NOMO-1 (cell line): Measurements from ENCODE around the gene CLK3.
A peak's percentile ranks its signal among the peaks of the same experiment; 100 is the strongest.

Source experiments
- DNase-seq, 2 experiments: peaks; one replicate each; lab custom pipeline; 2025; ENCODE audit not compliant: unreplicated experiment in 2 of 2; lab: John Stamatoyannopoulos, UW

CLK3 gene

GRCh38 chr15:74603026-74603788 is 12.4 kb upstream of the CLK3 start:
- DNase-seq: no peak

- DNase-seq: no peak
Measured at GRCh38 chr15:74603789-74604705, 11.6 kb upstream of the CLK3 start.

- no peak for DNase-seq
Measured at GRCh38 chr15:74604983-74605794, 10.4 kb upstream of the CLK3 start.

DNA sequence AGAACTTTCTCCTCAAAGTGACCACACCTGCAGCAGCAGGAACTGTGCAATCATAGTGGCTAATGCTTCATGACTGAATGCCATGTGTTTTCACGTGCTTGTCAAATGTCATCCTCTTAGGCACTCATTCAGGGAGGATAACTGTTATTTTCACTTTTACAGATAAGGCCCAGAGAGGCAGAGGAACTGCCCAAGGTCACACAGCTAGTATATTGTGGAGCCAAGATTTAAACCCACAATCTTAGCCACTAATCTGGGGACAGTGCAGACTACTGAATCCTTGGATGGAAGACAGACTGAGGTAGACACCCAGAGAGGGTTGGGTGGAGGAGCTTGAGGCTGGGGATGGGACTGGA is 9.9 kb upstream of the CLK3 start:
- no peak for DNase-seq

DNA sequence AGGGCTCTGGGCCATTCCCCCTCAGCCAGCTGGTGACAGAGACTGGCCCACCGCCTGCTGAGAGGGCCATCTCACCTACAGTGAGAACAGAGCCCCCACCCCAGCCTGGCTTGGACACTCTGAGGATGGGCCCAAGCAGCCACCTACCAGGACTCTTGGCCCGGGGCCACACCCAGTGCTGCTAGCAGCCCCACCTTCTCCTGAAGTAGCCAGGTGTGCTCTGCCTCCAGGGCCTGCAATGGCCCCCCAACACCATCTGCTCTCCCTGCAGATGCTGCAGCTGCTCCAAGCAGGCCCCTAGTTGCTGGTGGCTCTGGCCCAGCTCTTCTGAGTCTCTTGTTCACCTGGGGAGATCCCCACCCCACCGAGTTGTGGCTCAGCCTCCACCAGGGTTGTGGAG is 6.8 kb upstream of the CLK3 start:
- DNase-seq: no peak

DNA sequence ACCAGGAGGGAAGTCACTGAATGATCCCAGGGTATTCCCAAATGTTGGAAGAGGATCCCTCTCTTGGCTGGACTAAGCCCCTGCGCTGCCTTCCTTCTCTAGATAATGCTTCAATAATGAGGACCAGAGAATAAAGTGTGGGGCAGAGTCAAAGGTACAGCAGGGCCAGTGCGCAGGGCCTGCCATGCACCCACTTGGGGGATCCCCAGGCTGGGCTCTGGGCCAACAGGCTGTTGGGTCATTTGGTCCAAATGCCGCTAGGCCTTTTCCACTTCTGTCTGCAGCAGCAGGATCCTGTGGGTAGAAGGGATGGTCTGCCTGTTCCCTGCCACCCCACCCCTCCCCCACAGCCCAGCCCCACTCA is 5.7 kb upstream of the CLK3 start:
- no peak for DNase-seq

- DNase-seq: no peak
Measured at GRCh38 chr15:74610302-74610951, 5.2 kb upstream of the CLK3 start.

GRCh38 chr15:74611341-74611740 is 4.3 kb upstream of the CLK3 start:
- no peak for DNase-seq

GRCh38 chr15:74611834-74612233 is 3.8 kb upstream of the CLK3 start:
- no peak for DNase-seq

- DNase-seq: no peak
Measured at GRCh38 chr15:74612677-74613076, 3.0 kb upstream of the CLK3 start.

DNA sequence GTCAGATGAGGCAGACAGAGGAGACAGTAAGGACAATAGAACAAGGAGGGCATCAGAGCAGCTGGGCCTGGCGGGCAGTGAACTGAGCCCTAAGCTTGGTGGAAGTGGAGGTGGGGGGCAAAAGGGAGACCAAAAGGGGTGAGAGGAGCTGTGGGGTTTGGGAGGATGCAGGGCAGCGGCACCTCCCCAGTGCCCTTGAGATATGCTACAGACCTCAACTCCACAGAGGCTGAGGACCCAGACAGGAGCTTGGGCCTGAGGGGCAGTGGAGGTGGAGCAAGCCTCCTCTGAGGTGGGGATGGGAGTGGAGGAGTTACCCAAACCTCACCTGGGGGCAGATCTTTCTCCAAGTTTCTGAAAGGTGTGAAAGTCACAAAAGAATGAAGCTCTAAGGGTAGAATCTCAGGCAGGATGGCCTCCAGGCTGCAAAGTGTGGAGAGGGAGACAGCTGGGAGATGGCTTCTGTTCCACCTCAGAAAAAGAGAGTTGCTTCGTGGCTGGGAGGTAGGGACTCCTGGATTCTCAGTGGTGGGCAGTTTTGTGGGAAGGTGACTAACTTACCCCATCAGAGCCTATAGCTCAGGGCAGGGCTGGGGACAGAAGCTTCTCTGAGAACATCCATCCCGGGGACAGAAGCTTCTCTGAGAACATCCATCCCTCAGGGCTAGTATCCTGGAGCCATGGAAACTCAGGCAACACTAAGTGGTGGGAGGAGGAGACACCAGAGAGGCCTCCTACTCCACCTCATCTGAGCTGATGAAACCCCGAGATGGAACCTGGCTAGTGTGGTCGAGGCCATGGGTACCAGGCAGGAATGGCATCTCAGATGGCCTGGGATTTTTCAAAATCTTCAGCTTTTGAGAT is 2.3 kb upstream of the CLK3 start:
- no peak for DNase-seq

GRCh38 chr15:74613953-74614743 is 1.5 kb upstream of the CLK3 start:
- no peak for DNase-seq

- DNase-seq: peak; percentile 67 to 81
Measured at GRCh38 chr15:74614744-74615507, 710 bp upstream of the CLK3 start.

GRCh38 chr15:74616366-74616939 is 817 bp downstream of the CLK3 start:
- peak; percentile 66 to 84 for DNase-seq

DNA sequence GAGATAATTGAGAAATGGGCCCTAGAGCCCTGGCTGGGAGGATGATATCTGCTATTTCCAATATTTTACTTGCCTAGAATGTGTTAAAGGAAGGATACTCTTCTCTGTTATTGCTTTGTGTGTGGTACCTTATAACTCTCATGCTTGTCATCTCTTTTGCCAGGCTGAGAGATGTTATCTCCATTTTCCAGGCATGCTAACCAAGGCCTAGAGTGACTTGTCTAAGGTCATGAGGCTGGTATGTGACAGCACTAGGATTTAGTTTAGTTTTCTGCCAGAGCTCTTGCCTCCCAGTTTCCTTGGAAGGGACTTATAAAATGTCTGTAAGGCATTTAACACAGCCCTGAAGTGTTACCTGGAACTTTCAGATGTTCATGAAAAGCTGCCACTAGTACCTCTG is 1.4 kb downstream of the CLK3 start:
- DNase-seq: no peak

DNA sequence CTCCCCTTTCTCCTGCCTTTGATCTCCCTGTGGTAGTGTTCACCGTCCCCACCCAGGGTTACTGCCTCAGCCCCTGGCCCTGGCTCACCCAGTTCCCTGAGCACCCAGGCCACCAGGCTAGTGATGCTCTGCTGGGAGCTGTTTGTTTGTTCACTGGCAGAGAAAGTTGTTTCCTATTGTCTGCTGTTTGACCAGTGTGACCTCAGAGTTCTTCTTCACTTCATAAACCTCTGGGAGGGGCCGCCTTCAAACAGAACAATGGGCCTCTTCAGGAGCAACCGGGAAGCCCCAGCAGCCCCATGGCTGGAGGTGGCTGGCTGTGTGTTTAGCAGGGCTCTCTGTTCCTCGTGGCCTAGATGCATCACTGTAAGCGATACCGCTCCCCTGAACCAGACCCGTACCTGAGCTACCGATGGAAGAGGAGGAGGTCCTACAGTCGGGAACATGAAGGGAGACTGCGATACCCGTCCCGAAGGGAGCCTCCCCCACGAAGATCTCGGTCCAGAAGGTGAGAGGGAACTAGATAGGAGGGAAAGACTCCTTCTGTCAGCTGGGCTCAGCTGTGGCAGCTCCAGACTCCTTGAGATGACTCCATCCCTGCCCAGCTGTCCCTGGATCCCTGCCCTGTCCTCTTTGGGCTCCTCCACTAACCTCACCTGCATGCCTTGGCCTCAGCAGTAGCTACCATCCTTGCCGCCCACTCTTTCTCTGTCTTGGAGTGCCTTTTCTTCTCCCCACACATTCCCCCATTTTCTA is 3.4 kb downstream of the CLK3 start:
- DNase-seq: no peak

- DNase-seq: no peak
Measured at GRCh38 chr15:74619916-74620635, 4.4 kb downstream of the CLK3 start.
